Fibroblast of upper back skin (primary cell): ENCODE data around the gene IQSEC3.
"Not testable (repeated sequence)": the region's sequence is repeated elsewhere in the genome, so short reads cannot be mapped to it uniquely, and the experiment has no call there.

Experiments
- DNase-seq: peaks from one replicate; pipeline ENCODE4 v3.0.0-alpha.2; 2013

Gene IQSEC3

GRCh38 chr12:205026-205425 is 138.5 kb downstream of the IQSEC3 start:
- no peak for DNase-seq

- no peak for DNase-seq
These were observed 140.3 kb downstream of the IQSEC3 start for GRCh38 chr12:206746-207440.

GRCh38 chr12:207804-208203 is 141.2 kb downstream of the IQSEC3 start:
- DNase-seq: no peak

- no peak for DNase-seq
These were observed 142.2 kb downstream of the IQSEC3 start for GRCh38 chr12:208813-209212.

GRCh38 chr12:209246-209645 is 142.7 kb downstream of the IQSEC3 start:
- DNase-seq: no peak

GRCh38 chr12:209851-210250 is 143.3 kb downstream of the IQSEC3 start:
- DNase-seq: no peak

- DNase-seq: no peak
These were observed 143.9 kb downstream of the IQSEC3 start for GRCh38 chr12:210277-211141.

GRCh38 chr12:211142-211465 is 144.5 kb downstream of the IQSEC3 start:
- no peak for DNase-seq

- no peak for DNase-seq
These were observed 145.3 kb downstream of the IQSEC3 start for GRCh38 chr12:211639-212414.

- no peak for DNase-seq
These were observed 145.8 kb downstream of the IQSEC3 start for GRCh38 chr12:212415-212714.

- DNase-seq: no peak
These were observed 146.4 kb downstream of the IQSEC3 start for GRCh38 chr12:212715-213526.

GRCh38 chr12:213527-213932 is 147.0 kb downstream of the IQSEC3 start:
- DNase-seq: no peak

- no peak for DNase-seq
These were observed 147.6 kb downstream of the IQSEC3 start, which contains the start of gene SLC6A12 for GRCh38 chr12:214003-214741. TSS of gene SLC6A12 (minus strand) at chr12:214157. CDS start at chr12:209986, 4,171 bp downstream.

- no peak for DNase-seq
These were observed 148.5 kb downstream of the IQSEC3 start for GRCh38 chr12:215116-215515.

- not testable (repeated sequence) for DNase-seq
These were observed 150.5 kb downstream of the IQSEC3 start for GRCh38 chr12:217029-217428.

GRCh38 chr12:218221-218620 is 151.7 kb downstream of the IQSEC3 start:
- DNase-seq: no peak

GRCh38 chr12:218728-219590 is 152.4 kb downstream of the IQSEC3 start:
- no peak for DNase-seq

- DNase-seq: peak; percentile 24
These were observed 153.4 kb downstream of the IQSEC3 start for GRCh38 chr12:219891-220352.

GRCh38 chr12:220491-220890 is 153.9 kb downstream of the IQSEC3 start:
- no peak for DNase-seq

GRCh38 chr12:220946-221550 is 154.5 kb downstream of the IQSEC3 start:
- no peak for DNase-seq

- no peak for DNase-seq
These were observed 155.2 kb downstream of the IQSEC3 start for GRCh38 chr12:221736-222135.
